ENCODE data around the gene SSBP2.

Gene SSBP2

GRCh38 chr5:81766611-81767010 is 15.7 kb upstream of the SSBP2 start:
- DNase-seq = no peak

DNA sequence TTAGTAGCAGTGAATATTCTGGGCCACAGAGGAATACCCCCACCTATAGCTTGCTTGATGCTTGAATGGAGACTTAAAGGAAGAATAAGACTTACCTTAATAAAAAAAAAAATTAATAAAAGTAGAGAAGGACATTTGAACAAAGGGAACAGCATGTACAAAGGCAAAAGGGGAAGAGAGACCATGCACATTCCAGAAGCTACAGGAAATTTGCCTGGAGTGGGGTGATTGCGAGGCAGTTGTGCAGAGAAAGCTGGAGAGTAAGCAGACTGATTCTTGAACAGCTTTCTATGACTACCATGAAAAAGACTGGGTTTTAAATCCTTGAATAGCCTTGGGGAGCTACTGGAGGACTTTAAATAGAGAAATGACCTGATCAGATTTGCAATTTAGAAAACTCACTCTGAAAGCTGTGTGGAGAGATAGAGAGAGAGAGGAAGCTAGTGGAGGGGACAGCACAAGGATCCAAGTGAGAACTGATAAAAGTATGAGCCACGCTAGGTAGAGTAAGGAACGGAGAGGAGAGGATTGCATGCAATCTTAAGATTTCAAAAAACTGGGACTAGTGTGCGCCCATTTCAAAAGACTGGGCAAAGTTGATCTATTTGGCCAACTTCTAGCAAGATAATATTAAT is 12.5 kb upstream of the SSBP2 start:
- no peak for DNase-seq

DNA sequence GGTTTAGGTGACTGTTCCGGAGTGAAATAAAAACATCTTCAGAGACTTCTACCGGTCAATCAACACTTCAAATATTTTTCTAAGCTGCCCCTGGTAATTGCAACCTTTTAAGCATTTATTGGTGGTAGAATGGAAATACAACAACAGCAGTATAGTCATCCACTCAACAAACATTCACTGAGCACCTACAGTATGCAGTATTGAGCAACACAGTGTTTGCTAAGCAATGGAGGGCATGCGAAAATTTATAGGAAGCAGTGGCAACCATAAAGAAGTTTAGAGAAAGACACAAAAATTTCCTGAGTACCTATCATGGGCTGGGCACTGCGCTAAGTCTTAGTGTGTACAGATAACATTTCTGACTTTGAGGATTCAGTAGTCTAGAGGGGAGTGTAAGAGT is 12.0 kb upstream of the SSBP2 start:
- no peak for DNase-seq

DNA sequence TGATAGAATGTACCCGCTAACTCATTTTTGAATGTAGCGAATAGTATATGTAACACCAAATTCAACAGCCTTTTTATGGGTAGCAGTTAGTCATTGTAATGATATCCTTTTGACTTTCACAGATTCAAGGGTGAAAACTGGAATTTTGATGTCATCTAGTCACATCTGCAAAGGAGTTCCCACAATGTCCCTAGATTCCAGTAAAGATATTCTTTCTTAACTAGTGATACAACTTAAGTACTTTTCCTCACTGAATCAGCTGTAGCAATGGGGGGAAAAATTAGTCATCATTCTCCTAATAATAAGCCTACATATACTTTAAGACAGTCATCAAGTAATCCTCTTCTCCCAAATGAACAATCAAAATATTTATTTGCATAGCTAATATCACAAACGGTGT is 11.5 kb upstream of the SSBP2 start:
- no peak for DNase-seq

- no peak for DNase-seq
These were observed 11.1 kb upstream of the SSBP2 start for GRCh38 chr5:81761970-81762369.

DNA sequence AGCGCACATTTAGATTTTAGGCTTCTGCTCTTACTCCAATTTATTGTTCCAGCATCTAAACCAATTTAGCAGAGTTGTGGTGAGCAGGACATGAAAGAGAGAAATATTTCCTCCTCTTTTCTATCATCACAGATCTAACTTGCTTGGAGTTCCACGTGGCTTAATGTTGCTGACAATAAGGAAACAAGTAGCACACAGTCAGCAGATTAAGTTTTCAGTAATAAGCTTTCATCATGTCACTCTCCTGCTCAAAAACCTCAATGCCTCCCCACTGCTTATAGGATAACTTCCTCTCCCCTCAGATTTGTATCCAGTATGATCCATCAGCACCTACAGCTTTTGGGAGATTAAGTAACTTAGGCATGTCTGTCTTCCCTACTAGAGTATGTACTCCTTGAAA is 10.4 kb upstream of the SSBP2 start:
- no peak for DNase-seq

DNA sequence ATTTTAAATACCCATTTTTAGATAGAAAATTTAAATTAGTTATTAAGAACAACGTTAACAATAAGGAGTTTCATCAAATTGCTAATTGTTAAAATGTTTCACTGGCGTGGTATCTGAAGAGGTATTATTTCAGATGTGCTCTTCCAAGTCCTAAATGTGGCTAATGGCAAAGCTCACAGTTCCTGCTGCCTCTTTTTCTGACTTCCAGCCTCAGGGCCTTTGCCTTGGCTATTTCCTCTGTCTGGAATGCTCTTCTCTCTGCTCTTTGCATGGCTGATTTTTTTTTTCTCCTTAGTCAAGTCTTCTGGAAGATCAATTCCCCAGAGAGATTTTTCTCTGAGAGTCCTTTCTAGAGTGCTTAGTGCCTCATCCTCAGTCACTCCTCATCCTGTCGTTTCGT is 9.6 kb upstream of the SSBP2 start:
- no peak for DNase-seq

DNA sequence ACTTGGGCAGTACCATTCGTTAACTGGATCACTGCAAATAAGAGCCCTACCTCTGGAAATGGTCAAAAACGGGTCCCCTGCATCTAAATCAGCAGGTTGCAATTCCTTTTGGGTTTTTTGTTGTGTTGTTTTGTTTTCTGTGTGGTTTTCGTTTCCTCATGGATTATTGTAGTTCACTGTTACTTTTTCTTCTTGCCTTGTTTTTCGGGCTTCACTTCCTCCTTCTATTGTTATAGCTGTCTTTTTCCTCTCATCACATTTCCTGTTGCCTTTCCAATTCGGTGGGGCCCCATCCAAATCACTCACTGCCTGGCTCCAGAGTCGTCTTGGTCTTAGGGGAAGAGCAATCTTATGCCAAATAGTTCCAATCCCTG is 8.7 kb upstream of the SSBP2 start:
- DNase-seq = no peak

DNA sequence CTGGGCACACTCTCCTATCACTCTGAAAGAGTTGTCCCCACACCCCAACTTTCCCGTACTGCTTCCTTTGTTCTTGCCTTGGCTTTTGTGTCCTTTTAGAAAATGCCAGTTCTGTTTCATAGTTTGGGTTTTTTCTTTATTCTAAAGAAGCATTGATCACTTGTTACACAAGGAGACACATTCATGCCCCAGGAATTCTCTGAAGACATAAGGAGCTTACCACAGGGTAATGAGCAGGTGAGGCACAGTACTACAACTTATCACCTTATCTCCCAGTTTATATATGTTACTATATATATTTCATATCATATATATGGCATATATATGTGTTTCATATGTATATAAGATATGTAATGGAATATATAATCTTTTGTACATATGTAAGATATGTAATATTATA is 6.5 kb upstream of the SSBP2 start:
- no peak for DNase-seq

- no peak for DNase-seq
These were observed 5.1 kb upstream of the SSBP2 start for GRCh38 chr5:81756016-81756415.

DNA sequence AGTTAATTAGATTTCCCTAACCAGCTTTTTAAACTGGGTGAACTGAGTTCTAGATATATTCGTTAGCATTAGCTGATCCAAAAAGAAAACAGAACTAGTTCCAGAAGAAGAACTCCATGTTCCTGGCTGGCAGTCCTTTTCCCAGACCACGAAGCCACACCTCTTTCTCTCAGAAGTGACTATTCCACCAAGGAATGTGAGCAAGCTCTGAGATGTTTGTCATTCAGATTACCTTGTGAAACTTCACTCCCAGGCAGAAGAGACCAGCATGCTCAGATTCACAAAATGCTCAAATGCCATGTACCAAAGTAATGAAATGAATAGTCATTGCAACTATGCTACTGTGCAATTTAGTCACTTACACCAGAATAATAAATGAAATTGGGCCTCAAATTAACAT is 4.4 kb upstream of the SSBP2 start:
- DNase-seq = no peak

DNA sequence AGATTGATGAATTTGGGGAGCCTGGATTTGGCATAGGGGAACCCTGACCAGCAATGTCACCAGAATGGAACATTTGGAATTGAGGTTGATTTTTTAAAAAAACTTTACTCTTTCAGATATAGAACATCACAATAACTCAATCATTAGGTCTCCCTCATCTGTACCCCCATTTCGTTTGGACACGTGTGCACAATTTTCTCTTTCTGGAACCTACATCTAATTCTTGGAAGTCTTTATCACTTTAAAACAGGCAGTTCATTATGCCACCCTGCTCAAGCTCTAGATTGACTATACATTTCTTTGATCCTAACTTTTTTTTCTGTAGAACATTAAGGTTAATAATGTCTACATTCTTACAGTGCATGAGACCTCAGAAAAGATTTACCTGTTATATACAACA is 3.7 kb upstream of the SSBP2 start:
- DNase-seq = no peak

DNA sequence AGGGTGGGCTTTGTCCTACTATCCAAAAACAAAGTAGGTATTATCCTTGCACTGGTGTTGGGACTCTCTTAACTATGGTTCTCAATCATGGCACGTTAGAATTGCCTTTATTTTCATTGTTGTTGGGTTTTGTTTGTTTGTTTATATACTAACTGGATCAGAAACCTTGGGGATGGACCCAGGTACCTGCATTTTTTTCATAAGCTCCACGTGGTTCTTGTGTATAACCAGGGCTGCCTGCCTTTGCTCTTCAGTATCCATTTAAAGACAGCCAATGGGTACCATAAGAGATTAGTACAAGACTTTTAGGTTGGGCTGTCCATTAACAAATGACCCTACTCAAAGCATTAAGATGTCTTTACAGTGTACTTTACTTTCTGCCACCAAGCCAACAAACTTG is 2.5 kb upstream of the SSBP2 start:
- DNase-seq = no peak

GRCh38 chr5:81752644-81752963 is 1.7 kb upstream of the SSBP2 start:
- DNase-seq = no peak

DNA sequence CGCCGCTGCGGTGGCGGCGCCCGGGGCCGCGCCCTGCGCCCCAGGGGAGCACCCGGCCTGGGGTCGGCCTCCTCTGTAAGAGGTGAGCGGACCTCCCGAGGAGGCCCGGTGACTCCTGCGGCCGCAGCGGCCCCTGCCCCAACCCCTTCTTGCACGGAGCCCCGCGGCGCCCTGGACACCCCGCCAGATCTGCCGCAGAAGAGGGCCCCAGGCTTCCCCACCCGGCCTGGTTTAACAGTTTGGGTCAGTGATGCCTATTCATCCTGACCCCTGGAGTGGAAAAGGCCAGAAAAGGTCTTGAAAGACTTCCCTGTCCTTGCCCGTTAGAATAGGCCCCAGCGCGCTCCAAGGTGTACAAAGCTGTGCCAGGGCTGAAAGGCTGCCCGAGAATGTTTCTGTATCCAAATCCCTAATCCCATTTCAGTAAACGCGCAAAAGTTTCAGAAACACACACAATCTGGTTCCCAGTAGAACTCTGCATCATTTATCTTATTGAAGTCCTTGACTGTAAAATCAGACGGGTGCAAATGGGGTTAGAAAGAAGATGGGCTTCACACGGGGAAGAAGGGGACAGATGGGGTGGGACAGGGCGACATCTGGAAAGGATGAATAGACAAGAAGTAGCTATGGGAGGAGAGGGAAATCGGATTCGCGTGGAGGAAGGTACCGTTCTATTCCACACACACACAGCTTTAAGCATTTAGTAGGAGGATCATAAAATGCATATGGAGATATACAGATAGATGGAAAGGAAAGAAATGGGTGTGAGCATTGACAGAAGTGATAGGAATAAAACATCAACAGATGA is 1.1 kb upstream of the SSBP2 start:
- DNase-seq = peak in 1 of 2 donors; percentile 1

DNA sequence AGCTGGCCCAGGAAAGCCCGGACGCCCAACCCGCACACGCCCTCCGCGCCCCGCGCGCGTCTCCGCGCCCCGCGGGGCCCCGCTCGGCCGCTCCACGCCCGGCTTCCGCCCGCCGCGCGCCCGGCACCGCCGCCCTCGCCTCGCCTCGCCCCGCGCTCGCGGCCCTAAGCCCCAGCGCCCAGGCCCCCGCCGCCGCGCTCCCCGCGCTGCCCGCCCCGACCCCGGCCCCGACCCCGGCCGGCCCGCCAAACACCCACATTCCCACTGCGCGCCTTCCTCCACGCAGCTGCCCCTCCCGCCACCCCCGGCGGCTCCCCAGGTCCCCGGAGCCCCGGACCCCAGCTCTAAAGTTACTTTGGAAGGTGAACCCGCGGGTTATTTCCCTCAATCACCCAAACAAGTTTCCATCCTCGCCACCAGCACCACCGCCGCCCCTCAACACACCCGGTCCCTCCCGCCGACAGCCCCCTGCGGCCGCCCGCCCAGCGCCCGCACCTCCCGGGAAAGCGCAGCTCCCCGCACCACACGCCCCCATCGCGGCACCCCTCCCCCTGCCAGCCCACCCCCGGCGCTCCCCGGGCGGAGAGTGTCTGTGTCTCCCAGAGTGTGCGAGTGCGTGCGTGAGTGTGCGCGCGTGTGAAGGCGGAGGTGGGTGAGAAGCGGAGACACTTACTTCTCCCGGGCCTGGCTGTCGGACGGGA is 439 bp downstream of the SSBP2 start:
- DNase-seq = peak in 1 of 2 donors; percentile 4

GRCh38 chr5:81749561-81750307 is 1.2 kb downstream of the SSBP2 start:
- peak; percentile 32 to 46 for DNase-seq

DNA sequence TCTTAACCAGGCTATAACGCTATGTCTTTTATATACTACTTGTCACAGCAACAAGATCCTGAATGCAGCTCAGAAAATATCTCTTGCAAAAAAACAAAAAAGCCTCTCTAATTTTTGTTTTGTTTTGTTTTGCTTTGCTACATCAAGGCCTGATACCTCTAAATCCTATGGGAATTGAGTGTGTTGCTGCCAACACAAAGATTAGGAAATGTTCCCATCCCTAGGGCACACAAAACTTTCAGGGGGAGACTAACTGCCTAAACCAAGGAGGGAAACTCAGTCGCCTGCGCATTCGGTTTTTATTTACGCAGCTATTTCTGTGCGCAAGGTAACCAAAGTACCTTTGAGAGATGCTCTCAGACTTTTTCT is 1.7 kb downstream of the SSBP2 start:
- no peak for DNase-seq

DNA sequence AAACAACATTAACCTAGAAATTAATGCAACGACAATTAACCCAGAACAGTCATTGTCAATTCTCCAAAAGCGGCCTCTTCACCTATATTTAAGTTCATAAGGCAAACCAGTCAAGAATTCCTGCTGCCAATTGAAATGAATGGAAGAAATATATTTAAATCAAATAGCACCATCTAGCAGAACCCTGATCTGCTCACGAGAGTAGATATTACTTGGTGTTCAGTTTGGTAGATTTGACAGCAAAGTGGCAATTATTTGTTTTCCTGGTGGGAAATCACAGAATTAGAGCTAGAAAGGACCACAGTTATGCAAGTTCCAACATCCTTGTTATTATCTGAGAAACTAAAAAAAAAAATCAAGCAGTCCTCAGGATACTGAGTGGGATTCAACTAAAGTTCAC is 2.3 kb downstream of the SSBP2 start:
- no peak for DNase-seq

DNA sequence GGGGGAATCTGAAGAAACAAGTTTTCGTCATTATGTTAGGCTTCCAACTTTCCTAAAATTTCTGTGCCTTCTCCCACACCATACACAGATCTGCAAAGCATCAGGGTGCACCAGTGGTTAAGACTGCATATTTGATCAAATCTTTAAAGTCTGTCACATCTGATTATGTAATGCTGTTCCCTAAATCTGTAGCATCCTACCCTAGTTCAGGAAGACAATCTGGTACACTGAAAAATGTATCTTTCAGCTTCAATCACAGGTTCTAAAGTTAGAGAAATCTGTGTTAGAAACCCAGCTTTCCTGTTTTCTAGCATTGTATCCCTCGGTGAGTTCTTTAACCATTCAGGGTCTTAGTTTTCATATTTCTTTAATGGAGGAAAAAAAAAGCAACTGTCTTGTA is 3.9 kb downstream of the SSBP2 start:
- DNase-seq = no peak

GRCh38 chr5:81740758-81741157 is 10.1 kb downstream of the SSBP2 start:
- DNase-seq = no peak

- DNase-seq = no peak
These were observed 11.6 kb downstream of the SSBP2 start for GRCh38 chr5:81739291-81739690.

- DNase-seq = no peak
These were observed 21.6 kb downstream of the SSBP2 start for GRCh38 chr5:81729276-81729675.

DNA sequence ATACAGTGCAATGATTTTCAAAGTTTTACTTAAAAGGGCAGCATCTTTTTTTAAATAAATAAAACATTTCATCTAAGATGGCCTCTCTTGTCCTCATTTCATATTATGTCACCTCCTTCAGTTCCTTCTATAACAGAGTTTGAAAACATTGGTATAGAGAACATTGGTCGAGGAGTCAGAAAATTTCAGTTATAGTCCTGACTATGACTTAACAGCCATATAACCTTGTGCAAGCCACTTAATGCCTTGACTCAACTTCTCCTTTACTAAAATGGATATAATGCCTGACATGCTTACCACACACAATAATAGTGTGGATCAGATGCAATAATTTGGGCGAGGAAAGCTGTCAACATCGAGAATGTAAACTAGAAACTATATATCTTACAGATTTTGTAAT is 22.6 kb downstream of the SSBP2 start:
- DNase-seq = no peak

Measured in activated CD4-positive, alpha-beta T cell treated with anti-CD3 and anti-CD28 coated beads for 4 hours (primary cell).